Measurements from ENCODE around the gene HMGCL.
"Not testable (repeated sequence)": the region's sequence is repeated elsewhere in the genome, so short reads cannot be mapped to it uniquely, and the experiment has no call there.

The HMGCL gene

DNA sequence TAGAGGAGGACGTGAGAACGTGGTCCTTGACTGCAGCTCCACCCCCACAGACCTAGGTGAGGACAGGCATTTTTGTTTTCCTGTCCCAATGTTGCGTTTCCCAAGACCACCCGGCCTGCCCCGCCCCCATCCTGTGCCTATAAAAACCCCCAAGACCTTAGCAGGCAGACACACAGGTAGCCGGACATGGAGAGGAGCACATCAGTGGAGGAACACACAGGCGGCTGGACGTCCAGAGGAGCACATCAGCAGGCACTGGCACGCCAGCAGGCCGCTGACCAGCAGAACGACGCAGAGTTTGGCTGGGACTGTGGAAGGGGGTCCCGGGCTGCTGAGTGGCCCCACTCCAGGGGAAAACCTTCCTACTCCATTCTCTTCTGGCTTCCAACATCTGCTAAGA is 12.7 kb upstream of the HMGCL start:
- H2AFZ ChIP-seq (ENCODE audit: low read length), result peak overlapping the region; percentile 20; the same call in 1 of the 2 replicates

DNA sequence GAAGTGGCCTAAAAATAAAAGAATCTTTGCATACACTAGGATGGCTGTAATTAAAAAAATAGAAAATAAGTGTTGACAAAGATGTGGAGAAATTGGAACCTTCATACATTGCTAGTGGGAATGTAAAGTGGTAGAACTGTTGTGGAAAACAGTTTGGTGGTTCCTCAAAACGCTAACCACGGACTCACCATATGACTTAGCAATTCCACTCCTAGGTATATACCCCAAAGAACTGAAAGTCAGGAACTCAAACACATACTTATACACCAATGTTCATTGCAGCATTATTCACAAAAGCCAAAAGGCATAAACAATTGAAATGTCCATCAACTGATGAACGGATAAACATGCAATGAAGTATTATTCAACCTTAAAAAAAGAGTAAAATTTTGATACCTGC is 10.8 kb upstream of the HMGCL start:
- H3F3A ChIP-seq (ENCODE audit: insufficient read depth, low read length), result no peaks in the 10 kb centered on the region
- H3K27ac ChIP-seq (ENCODE audit: low read depth, low read length, poor library complexity, severe bottlenecking), result no peak overlapping the region
- no peaks in the 10 kb centered on the region for H3K9me3 ChIP-seq (ENCODE audit: low read length)
- H3K79me2 ChIP-seq (ENCODE audit: insufficient read depth, low read length), result no peaks in the 10 kb centered on the region
- H4K20me1 ChIP-seq (ENCODE audit: insufficient read depth, low read length), result no peaks in the 10 kb centered on the region
- H2AFZ ChIP-seq (ENCODE audit: low read length), result no peak overlapping the region
- H3K36me3 ChIP-seq (ENCODE audit: insufficient read depth, low read length), result no peaks in the 10 kb centered on the region
- H3K4me2 ChIP-seq (ENCODE audit: low read length), result no peak overlapping the region
- no peak overlapping the region for H3K9ac ChIP-seq (ENCODE audit: low read length)
- H3K9me2 ChIP-seq (ENCODE audit: low read depth, low read length), result no peaks in the 10 kb centered on the region
- H3K4me1 ChIP-seq (ENCODE audit: insufficient read depth, low read length, severe bottlenecking), result peaks cover 20% of the 10 kb centered on the region
- TF ChIP-seq, protein P1, sequence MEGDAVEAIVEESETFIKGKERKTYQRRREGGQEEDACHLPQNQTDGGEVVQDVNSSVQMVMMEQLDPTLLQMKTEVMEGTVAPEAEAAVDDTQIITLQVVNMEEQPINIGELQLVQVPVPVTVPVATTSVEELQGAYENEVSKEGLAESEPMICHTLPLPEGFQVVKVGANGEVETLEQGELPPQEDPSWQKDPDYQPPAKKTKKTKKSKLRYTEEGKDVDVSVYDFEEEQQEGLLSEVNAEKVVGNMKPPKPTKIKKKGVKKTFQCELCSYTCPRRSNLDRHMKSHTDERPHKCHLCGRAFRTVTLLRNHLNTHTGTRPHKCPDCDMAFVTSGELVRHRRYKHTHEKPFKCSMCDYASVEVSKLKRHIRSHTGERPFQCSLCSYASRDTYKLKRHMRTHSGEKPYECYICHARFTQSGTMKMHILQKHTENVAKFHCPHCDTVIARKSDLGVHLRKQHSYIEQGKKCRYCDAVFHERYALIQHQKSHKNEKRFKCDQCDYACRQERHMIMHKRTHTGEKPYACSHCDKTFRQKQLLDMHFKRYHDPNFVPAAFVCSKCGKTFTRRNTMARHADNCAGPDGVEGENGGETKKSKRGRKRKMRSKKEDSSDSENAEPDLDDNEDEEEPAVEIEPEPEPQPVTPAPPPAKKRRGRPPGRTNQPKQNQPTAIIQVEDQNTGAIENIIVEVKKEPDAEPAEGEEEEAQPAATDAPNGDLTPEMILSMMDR (IDR thresholded peaks at IDR 0.05; ENCODE audit: low read length), result no peak
- TF ChIP-seq EZH2 (IDR thresholded peaks at IDR 0.05; ENCODE audit: borderline replicate concordance, low read length), result no peak
- H3K27me3 ChIP-seq (ENCODE audit: insufficient read depth, low read length), result no peaks in the 10 kb centered on the region
- H3K4me3 ChIP-seq (ENCODE audit: low read depth, low read length, poor library complexity, severe bottlenecking), result no peak overlapping the region

More for the DNA sequence above, 12.7 kb upstream of the HMGCL start:
- TF ChIP-seq, protein P1 (IDR thresholded peaks at IDR 0.05; ENCODE audit: low read length), result no peak
- TF ChIP-seq EZH2 (IDR thresholded peaks at IDR 0.05; ENCODE audit: borderline replicate concordance, low read length), result no peak
- Histone ChIP-seq H3K4me2 (ENCODE audit: low read length) (peak overlapping the region; percentile 57), H3K36me3 (ENCODE audit: insufficient read depth, low read length) (no peaks in the 10 kb centered on the region), H3K79me2 (ENCODE audit: insufficient read depth, low read length) (no peaks in the 10 kb centered on the region), H3K27me3 (ENCODE audit: insufficient read depth, low read length) (no peaks in the 10 kb centered on the region), H3K4me1 (ENCODE audit: insufficient read depth, low read length, severe bottlenecking) (peaks cover 20% of the 10 kb centered on the region), H4K20me1 (ENCODE audit: insufficient read depth, low read length) (no peaks in the 10 kb centered on the region), H3K9me2 (ENCODE audit: low read depth, low read length) (no peaks in the 10 kb centered on the region), H3K27ac (ENCODE audit: low read depth, low read length, poor library complexity, severe bottlenecking) (peak overlapping the region; percentile 27), H3K9me3 (ENCODE audit: low read length) (no peaks in the 10 kb centered on the region), H3K9ac (ENCODE audit: low read length) (peak overlapping the region; percentile 29; the same call in 1 of the 2 replicates), H3K4me3 (ENCODE audit: low read depth, low read length, poor library complexity, severe bottlenecking) (peak overlapping the region; percentile 48), H3F3A (ENCODE audit: insufficient read depth, low read length) (no peaks in the 10 kb centered on the region)

DNA sequence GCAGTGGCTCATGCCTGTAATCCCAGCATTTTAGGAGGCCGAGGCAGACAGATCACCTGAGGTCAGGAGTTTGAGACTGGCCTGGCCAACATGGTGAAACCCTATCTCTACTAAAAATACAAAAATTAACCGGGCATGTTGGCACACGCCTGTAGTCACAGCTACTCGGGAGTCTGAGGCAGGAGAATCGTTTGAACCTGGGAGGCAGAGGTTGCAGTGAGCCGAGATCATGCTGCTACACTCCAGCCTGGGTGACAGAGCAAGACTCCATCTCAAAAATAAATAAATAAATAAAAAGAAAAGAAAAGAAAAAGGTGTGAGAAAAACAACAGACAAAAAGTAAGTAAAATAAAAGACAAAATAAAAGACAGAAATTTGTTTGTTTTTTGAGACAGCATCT is 8.9 kb upstream of the HMGCL start:
- not testable (repeated sequence) for H3F3A ChIP-seq (ENCODE audit: insufficient read depth, low read length); H3K9ac ChIP-seq (ENCODE audit: low read length); H3K36me3 ChIP-seq (ENCODE audit: insufficient read depth, low read length); H3K9me3 ChIP-seq (ENCODE audit: low read length); H3K4me3 ChIP-seq (ENCODE audit: low read depth, low read length, poor library complexity, severe bottlenecking); H4K20me1 ChIP-seq (ENCODE audit: insufficient read depth, low read length); H3K4me2 ChIP-seq (ENCODE audit: low read length); H3K27me3 ChIP-seq (ENCODE audit: insufficient read depth, low read length); H3K27ac ChIP-seq (ENCODE audit: low read depth, low read length, poor library complexity, severe bottlenecking); H3K79me2 ChIP-seq (ENCODE audit: insufficient read depth, low read length); H3K9me2 ChIP-seq (ENCODE audit: low read depth, low read length); H2AFZ ChIP-seq (ENCODE audit: low read length)
- H3K4me1 ChIP-seq (ENCODE audit: insufficient read depth, low read length, severe bottlenecking), result peaks cover 20% of the 10 kb centered on the region

DNA sequence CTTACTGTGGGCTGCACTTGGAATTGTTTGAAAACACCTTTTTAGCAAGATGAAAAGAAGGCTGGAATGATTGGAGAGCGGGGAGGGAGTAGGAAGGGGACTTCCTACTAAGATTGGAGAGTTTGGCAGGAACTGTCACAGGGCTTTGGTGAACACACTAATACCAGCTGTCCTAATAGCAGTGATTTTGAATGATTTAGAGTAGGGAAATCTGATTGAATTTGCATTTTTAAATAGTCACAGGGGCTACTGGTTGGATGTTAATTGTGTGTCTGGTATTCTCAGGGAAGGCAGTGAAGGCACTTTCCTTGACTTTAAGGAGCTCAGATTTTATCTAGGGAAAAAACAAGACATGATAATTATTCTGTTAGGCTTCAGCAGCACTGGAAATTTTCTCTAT is 2.5 kb upstream of the HMGCL start:
- peaks cover 18% of the 10 kb centered on the region for H3K4me1 ChIP-seq (ENCODE audit: insufficient read depth, low read length, severe bottlenecking)
- no peaks in the 10 kb centered on the region for H3K9me3 ChIP-seq (ENCODE audit: low read length)
- no peaks in the 10 kb centered on the region for H3K79me2 ChIP-seq (ENCODE audit: insufficient read depth, low read length)
- H3K27ac ChIP-seq (ENCODE audit: low read depth, low read length, poor library complexity, severe bottlenecking), result no peak overlapping the region
- H3K9ac ChIP-seq (ENCODE audit: low read length), result no peak overlapping the region
- H3K9me2 ChIP-seq (ENCODE audit: low read depth, low read length), result no peaks in the 10 kb centered on the region
- no peaks in the 10 kb centered on the region for H3K36me3 ChIP-seq (ENCODE audit: insufficient read depth, low read length)
- H3F3A ChIP-seq (ENCODE audit: insufficient read depth, low read length), result peaks cover 7% of the 10 kb centered on the region; the same call in 1 of the 2 replicates
- no peaks in the 10 kb centered on the region for H3K27me3 ChIP-seq (ENCODE audit: insufficient read depth, low read length)
- H2AFZ ChIP-seq (ENCODE audit: low read length), result no peak overlapping the region
- H4K20me1 ChIP-seq (ENCODE audit: insufficient read depth, low read length), result no peaks in the 10 kb centered on the region
- H3K4me3 ChIP-seq (ENCODE audit: low read depth, low read length, poor library complexity, severe bottlenecking), result no peak overlapping the region
- TF ChIP-seq, protein P1 (IDR thresholded peaks at IDR 0.05; ENCODE audit: low read length), result no peak
- no peak for TF ChIP-seq EZH2 (IDR thresholded peaks at IDR 0.05; ENCODE audit: borderline replicate concordance, low read length)
- H3K4me2 ChIP-seq (ENCODE audit: low read length), result no peak overlapping the region

DNA sequence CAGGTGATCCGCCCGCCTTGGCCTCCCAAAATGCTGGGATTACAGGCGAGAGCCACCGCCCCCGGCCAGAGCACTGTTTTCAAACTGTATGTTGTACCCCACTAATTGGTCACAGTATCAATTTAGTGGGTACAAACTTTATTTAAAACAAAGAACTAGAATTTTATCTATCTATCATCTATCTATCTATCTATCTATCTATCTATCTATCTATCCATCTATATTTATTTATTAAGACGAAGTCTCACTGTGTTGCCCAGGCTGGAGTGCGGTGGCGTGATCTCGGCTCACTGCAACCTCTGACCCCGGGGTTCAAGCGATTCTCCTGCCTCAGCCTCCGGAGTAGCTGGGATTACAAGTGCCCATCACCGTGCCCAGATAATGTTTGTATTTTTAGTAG is 1.4 kb upstream of the HMGCL start:
- not testable (repeated sequence) for H3F3A ChIP-seq (ENCODE audit: insufficient read depth, low read length); H3K27me3 ChIP-seq (ENCODE audit: insufficient read depth, low read length); H3K27ac ChIP-seq (ENCODE audit: low read depth, low read length, poor library complexity, severe bottlenecking); H3K4me2 ChIP-seq (ENCODE audit: low read length); H3K4me3 ChIP-seq (ENCODE audit: low read depth, low read length, poor library complexity, severe bottlenecking); H3K79me2 ChIP-seq (ENCODE audit: insufficient read depth, low read length); H2AFZ ChIP-seq (ENCODE audit: low read length); H3K9me3 ChIP-seq (ENCODE audit: low read length); H3K9me2 ChIP-seq (ENCODE audit: low read depth, low read length); H3K36me3 ChIP-seq (ENCODE audit: insufficient read depth, low read length); H4K20me1 ChIP-seq (ENCODE audit: insufficient read depth, low read length); H3K9ac ChIP-seq (ENCODE audit: low read length)
- peaks cover 18% of the 10 kb centered on the region for H3K4me1 ChIP-seq (ENCODE audit: insufficient read depth, low read length, severe bottlenecking)
